K562 (cell line): Measurements from ENCODE around the gene NR5A2. TPM values are rescaled to one million over a fixed set of nuclear protein-coding genes. Genes with fewer than 3 reads are reported as not detected.

Experiments used
- ATAC-seq: fragments of 200-7000 bp; cut with Tn5 transposase; 3 replicates; pipeline ENCODE4 v1.9.1; 2020; ENCODE audit warnings: moderate library complexity
- BruUV-seq: library from RNA; stranded (reverse); fragments of 400-500 nt; replicated peaks from 2 replicates; lab custom pipeline; 2021; lab: Mats Ljungman, UMichigan
- CTCF ChIA-PET: fragments of 300-600 bp; formaldehyde crosslinking; extraction: SDS; loops from one replicate; lab custom pipeline; 2021; ENCODE audit warnings: low intra/inter-chr PET ratio; lab: Yijun Ruan, JAX
- POLR2A ChIA-PET: fragments of 300-600, 350-650 bp; sonication (Branson Sonifier 250); formaldehyde crosslinking; extraction: SDS; loops from one replicate; lab custom pipeline; 2021; ENCODE audit warnings: antibody characterized with exemption, inconsistent platforms; lab: Yijun Ruan, JAX
- DNase-seq, 4 experiments: peaks; one replicate each; pipeline versions ENCODE4 v3.0.0 to v3.0.0-alpha.2; 2011 to 2018; ENCODE audit warnings: low spot score in 3 of 4, mixed read lengths in 3 of 4; ENCODE audit errors: extremely low read depth in 1 of 4
- FAIRE-seq: peaks from 2 replicates; lab custom pipeline; 2011; peaks lifted over from hg19 to GRCh38; lab: Jason Lieb, UNC
- H2AFZ ChIP-seq: 2 replicates; pipeline ENCODE4 v1.6.0; 2011; ENCODE audit warnings: low read depth, low read length, control low read depth, inconsistent platforms
- H3K27ac ChIP-seq: fragments of 200-600 bp; 3 replicates; pipeline ENCODE4 v1.8.0; 2011; ENCODE audit warnings: low read depth, mild to moderate bottlenecking, control low read depth, inconsistent platforms, low read length, moderate library complexity, mixed read lengths; ENCODE audit errors: extremely low read depth
- H3K27me3 ChIP-seq, 2 experiments: fragments of 300-600 bp in 1 of 2; 2 replicates in 1 of 2; 3 replicates in 1 of 2; pipeline versions ENCODE4 v1.6.0 to v1.8.0; 2011; ENCODE audit warnings: inconsistent platforms in 2 of 2, low read length in 2 of 2, mild to moderate bottlenecking in 1 of 2, mixed read lengths in 1 of 2, moderate library complexity in 1 of 2; ENCODE audit not compliant: control insufficient read depth in 2 of 2, insufficient read depth in 2 of 2
- H3K36me3 ChIP-seq: fragments of 300-600 bp; 3 replicates; pipeline ENCODE4 v1.8.0; 2011; ENCODE audit warnings: mild to moderate bottlenecking, low read length, inconsistent platforms; ENCODE audit not compliant: control insufficient read depth, insufficient read depth
- H3K4me1 ChIP-seq, 2 experiments: fragments of 200-600 bp in 1 of 2; replicated peaks in 1 of 2; 2 replicates in 1 of 2; 3 replicates in 1 of 2; pipeline versions ENCODE4 v1.5.1 to v1.8.0; 2011; ENCODE audit warnings: inconsistent platforms in 2 of 2, low read length in 2 of 2, mild to moderate bottlenecking in 1 of 2, mixed read lengths in 1 of 2, moderate library complexity in 1 of 2; ENCODE audit not compliant: control insufficient read depth in 2 of 2, insufficient read depth in 2 of 2
- H3K4me2 ChIP-seq: 2 replicates; pipeline ENCODE4 v1.6.1; 2011; ENCODE audit warnings: low read length, control low read depth, inconsistent platforms, mixed read lengths; ENCODE audit not compliant: insufficient read depth
- H3K4me3 ChIP-seq: fragments of 200-600 bp; sonication (generic), shearing (Covaris generic); 2 replicates; pipeline ENCODE4 v1.5.1; 2016; ENCODE audit warnings: control low read depth, inconsistent platforms
- H3K79me2 ChIP-seq: fragments of 200-600 bp; 3 replicates; pipeline ENCODE4 v1.8.0; 2011; ENCODE audit warnings: low read length, inconsistent platforms; ENCODE audit not compliant: control insufficient read depth, insufficient read depth
- H3K9ac ChIP-seq, 2 experiments: 2 replicates each; pipeline versions ENCODE4 v1.6.0 to v1.6.1; 2011; ENCODE audit warnings: low read depth in 2 of 2, low read length in 2 of 2, control low read depth in 1 of 2, inconsistent platforms in 1 of 2, mild to moderate bottlenecking in 1 of 2, mixed read lengths in 1 of 2; ENCODE audit not compliant: insufficient read depth in 1 of 2
- H3K9me1 ChIP-seq: one replicate; pipeline ENCODE4 v1.6.0; 2011; ENCODE audit warnings: inconsistent platforms, mild to moderate bottlenecking, low read length, moderate library complexity; ENCODE audit not compliant: control insufficient read depth, insufficient read depth
- H3K9me3 ChIP-seq: replicated peaks from 2 replicates; pipeline ENCODE4 v1.5.1; 2011; ENCODE audit warnings: low read depth, low read length, inconsistent platforms; ENCODE audit not compliant: control insufficient read depth, insufficient read depth
- H4K20me1 ChIP-seq: replicated peaks from 2 replicates; pipeline ENCODE4 v1.6.1; 2011; ENCODE audit warnings: low read length, inconsistent platforms, mixed read lengths; ENCODE audit not compliant: control insufficient read depth, insufficient read depth
- BRF1 ChIP-seq: IDR thresholded peaks from 3 replicates; pipeline ENCODE4 v1.6.1; 2011; ENCODE audit warnings: borderline replicate concordance, mild to moderate bottlenecking; ENCODE audit not compliant: insufficient read length; ENCODE audit errors: extremely low read depth
- FOSL1 ChIP-seq: fragments of 200-800 bp; sonication (Bioruptor generic); conservative IDR thresholded peaks from 2 replicates; pipeline ENCODE4 v1.6.1; 2016; ENCODE audit warnings: missing genetic modification characterization, missing compliant biosample characterization
- HOXB6 ChIP-seq: fragments of 250-450 bp; sonication (Bioruptor Pico); IDR thresholded peaks from 2 replicates; pipeline ENCODE4 v1.5.1; 2022; ENCODE audit warnings: mild to moderate bottlenecking, borderline replicate concordance
- MEF2A ChIP-seq: IDR thresholded peaks from 2 replicates; pipeline ENCODE4 v1.6.1; 2011; ENCODE audit warnings: low read depth, mild to moderate bottlenecking, low read length, moderate library complexity; ENCODE audit not compliant: control insufficient read depth
- PHB ChIP-seq: fragments of 250-450 bp; sonication (Bioruptor Pico); IDR thresholded peaks from 2 replicates; pipeline ENCODE4 v1.5.0; 2021
- PRMT5 ChIP-seq: sonication (generic); formaldehyde crosslinking; IDR thresholded peaks from 2 replicates; pipeline ENCODE4 v1.5.0; 2020; ENCODE audit warnings: missing genetic modification reagents
- RFX1 ChIP-seq: fragments of 450-650 bp; IDR thresholded peaks from 2 replicates; pipeline ENCODE4 v1.6.1; 2016; ENCODE audit warnings: mild to moderate bottlenecking, moderate library complexity
- SLC30A9 ChIP-seq: fragments of 250-450 bp; sonication (Bioruptor Pico); IDR thresholded peaks from 2 replicates; pipeline ENCODE4 v1.8.0; 2022; ENCODE audit warnings: mild to moderate bottlenecking, moderate library complexity
- U2AF1 ChIP-seq: fragments of 200-400 bp; formaldehyde crosslinking; optimal IDR thresholded peaks from 2 replicates; pipeline ENCODE3; 2017; ENCODE audit warnings: mild to moderate bottlenecking, low read depth, low read length, moderate library complexity
- VEZF1 ChIP-seq: fragments of 200-800 bp; sonication (Bioruptor generic); IDR thresholded peaks from 2 replicates; pipeline ENCODE4 v1.6.1; 2017; ENCODE audit warnings: missing genetic modification characterization, missing compliant biosample characterization
- ZNF124 ChIP-seq: sonication (generic); formaldehyde crosslinking; IDR thresholded peaks from 2 replicates; pipeline ENCODE4 v1.8.1; 2022; ENCODE audit warnings: missing genetic modification reagents
- WGBS: fragments of 100-300 bp; shearing (Covaris generic); methylation state at CpG from one replicate; pipeline ENCODE4 v1.1.6; 2016; ENCODE audit warnings: low coverage, mixed read lengths; ENCODE audit not compliant: insufficient coverage; ENCODE audit errors: missing lambda C conversion rate; 5-methylcytosine and 5-hydroxymethylcytosine counted together
- in situ Hi-C: fragments of 300-500 bp; cut with MboI; formaldehyde crosslinking; loops from 4 replicates; pipeline ENCODE4 v1.15.0; 2018; ENCODE audit warnings: inconsistent platforms, mixed read lengths
- intact Hi-C: fragments of 100-400 bp; cut with micrococcal nuclease; formaldehyde crosslinking; loops from 2 replicates; pipeline ENCODE4 v1.14.2; 2022
- polyA plus RNA-seq, 8 experiments: library from polyadenylated mRNA; depleted of rRNA in 4 of 8; stranded (reverse) in 5 of 8; unstranded in 3 of 8; fragments of >200 nt; fragmentation: Nextera tagmentation in 2 of 8; fragmentation: Illumina TruSeq in 1 of 8; extraction: Ambion mirVana in 2 of 8; extraction: Trizol in 1 of 8; gene quantifications; 2 replicates each; pipeline versions ENCODE4 v1.2.1 to v1.2.3, GENCODE V29; 2011 to 2014; ENCODE audit warnings: inconsistent platforms in 1 of 8, missing spikeins in 1 of 8
- total RNA-seq, 7 experiments: library from RNA; depleted of rRNA in 6 of 7; stranded (reverse); fragments of >200 nt in 6 of 7; fragmentation: Illumina TruSeq in 2 of 7; extraction: Trizol in 2 of 7; gene quantifications; 2 replicates each; pipeline versions ENCODE4 v1.2.1 to v1.2.3, GENCODE V29; 2011 to 2021; ENCODE audit warnings: low replicate concordance in 1 of 7
- TF ChIP-seq, protein P1 (sequence below): sonication (generic); formaldehyde crosslinking; IDR thresholded peaks from 2 replicates; pipeline ENCODE4 v1.8.1; 2023; ENCODE audit warnings: missing genetic modification reagents, mild to moderate bottlenecking, borderline replicate concordance

NR5A2 gene
- total and polyA plus RNA-seq, 9 of the 15 experiments (the other 6 are each of a cell fraction or from before 2014, with no cell fraction given): 0.13 to 0.40 (median 0.29) TPM

GRCh38 chr1:200133123-200133522 lies 105.6 kb downstream of the NR5A2 start:
- ATAC-seq (no peak), DNase-seq (no peak), FAIRE-seq (no peak)
- Histone ChIP-seq H3K27me3 (peaks cover 4 to 5% of the 10 kb centered on the region in 2 experiments; a peak in 4 of 5 replicates), H3K9me3 (no peaks in the 10 kb centered on the region), H2AFZ (no peak overlapping the region), H3K79me2 (no peaks in the 10 kb centered on the region), H3K36me3 (no peaks in the 10 kb centered on the region), H3K4me1 (no peaks in the 10 kb centered on the region), H3K27ac (no peak overlapping the region), H3K9me1 (no peaks in the 10 kb centered on the region), H3K4me2 (no peak overlapping the region), H3K9ac (no peak overlapping the region), H3K4me3 (no peak overlapping the region), H4K20me1 (no peaks in the 10 kb centered on the region)
- CTCF ChIA-PET: no interaction called here
- 0% methylated on average over 2 of the region's 2 CpGs for WGBS
- POLR2A ChIA-PET: no interaction called here
- BruUV-seq: no TSS peak
- intact Hi-C loops: loop anchor here (10.0 kb wide), 1 partner anchor 382 kb away; no protein-coding TSS in a partner anchor
- no peak for TF ChIP-seq SLC30A9
- no peak for TF ChIP-seq RFX1
- no peak for TF ChIP-seq BRF1
- TF ChIP-seq ZNF124: no peak
- no peak for TF ChIP-seq MEF2A
- TF ChIP-seq, protein P1, sequence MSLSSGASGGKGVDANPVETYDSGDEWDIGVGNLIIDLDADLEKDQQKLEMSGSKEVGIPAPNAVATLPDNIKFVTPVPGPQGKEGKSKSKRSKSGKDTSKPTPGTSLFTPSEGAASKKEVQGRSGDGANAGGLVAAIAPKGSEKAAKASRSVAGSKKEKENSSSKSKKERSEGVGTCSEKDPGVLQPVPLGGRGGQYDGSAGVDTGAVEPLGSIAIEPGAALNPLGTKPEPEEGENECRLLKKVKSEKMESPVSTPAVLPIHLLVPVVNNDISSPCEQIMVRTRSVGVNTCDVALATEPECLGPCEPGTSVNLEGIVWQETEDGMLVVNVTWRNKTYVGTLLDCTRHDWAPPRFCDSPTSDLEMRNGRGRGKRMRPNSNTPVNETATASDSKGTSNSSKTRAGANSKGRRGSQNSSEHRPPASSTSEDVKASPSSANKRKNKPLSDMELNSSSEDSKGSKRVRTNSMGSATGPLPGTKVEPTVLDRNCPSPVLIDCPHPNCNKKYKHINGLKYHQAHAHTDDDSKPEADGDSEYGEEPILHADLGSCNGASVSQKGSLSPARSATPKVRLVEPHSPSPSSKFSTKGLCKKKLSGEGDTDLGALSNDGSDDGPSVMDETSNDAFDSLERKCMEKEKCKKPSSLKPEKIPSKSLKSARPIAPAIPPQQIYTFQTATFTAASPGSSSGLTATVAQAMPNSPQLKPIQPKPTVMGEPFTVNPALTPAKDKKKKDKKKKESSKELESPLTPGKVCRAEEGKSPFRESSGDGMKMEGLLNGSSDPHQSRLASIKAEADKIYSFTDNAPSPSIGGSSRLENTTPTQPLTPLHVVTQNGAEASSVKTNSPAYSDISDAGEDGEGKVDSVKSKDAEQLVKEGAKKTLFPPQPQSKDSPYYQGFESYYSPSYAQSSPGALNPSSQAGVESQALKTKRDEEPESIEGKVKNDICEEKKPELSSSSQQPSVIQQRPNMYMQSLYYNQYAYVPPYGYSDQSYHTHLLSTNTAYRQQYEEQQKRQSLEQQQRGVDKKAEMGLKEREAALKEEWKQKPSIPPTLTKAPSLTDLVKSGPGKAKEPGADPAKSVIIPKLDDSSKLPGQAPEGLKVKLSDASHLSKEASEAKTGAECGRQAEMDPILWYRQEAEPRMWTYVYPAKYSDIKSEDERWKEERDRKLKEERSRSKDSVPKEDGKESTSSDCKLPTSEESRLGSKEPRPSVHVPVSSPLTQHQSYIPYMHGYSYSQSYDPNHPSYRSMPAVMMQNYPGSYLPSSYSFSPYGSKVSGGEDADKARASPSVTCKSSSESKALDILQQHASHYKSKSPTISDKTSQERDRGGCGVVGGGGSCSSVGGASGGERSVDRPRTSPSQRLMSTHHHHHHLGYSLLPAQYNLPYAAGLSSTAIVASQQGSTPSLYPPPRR (CRISPR knock-in tag): no peak
- TF ChIP-seq FOSL1 (tag): no peak
- TF ChIP-seq VEZF1 (CRISPR knock-in tag): no peak
- no peak for TF ChIP-seq PHB (CRISPR knock-in tag)
- no peak for TF ChIP-seq HOXB6
- TF ChIP-seq U2AF1: no peak
- no peak for TF ChIP-seq PRMT5
- in situ Hi-C loops: no loop called here
